ENCODE measurements around the gene TMEFF1.

- TF ChIP-seq CTCF (IDR thresholded peaks at IDR 0.05): no peak
- peak in 1 of 2 donors; percentile 51 for TF ChIP-seq POLR2A (IDR thresholded peaks at IDR 0.05)
Measured at GRCh38 chr9:100427366-100428263, 45.3 kb upstream of the TMEFF1 start.
